GM18520 (cell line): ENCODE data around the gene TNFRSF13B.
"Not testable (repeated sequence)": the region's sequence is repeated elsewhere in the genome, so short reads cannot be mapped to it uniquely, and the experiment has no call there.

Experiments used
- ATAC-seq: cut with Tn5 transposase; IDR thresholded peaks from one replicate; pipeline ENCODE4 v1.9.1; 2021; ENCODE audit not compliant: unreplicated experiment

The TNFRSF13B gene

GRCh38 chr17:16971458-16972338 lies at the start of gene TNFRSF13B:
Gene TNFRSF13B, minus strand, starts transcription at chr17:16972118. Its CDS starts 43 bp downstream, at chr17:16972075.
- peak; percentile 17 for ATAC-seq

- no peak for ATAC-seq
Measured at GRCh38 chr17:17021194-17021863, 49.4 kb upstream of the TNFRSF13B start.

GRCh38 chr17:17020821-17021193 lies 48.9 kb upstream of the TNFRSF13B start:
- ATAC-seq, result no peak

- no peak for ATAC-seq
Measured at GRCh38 chr17:17019891-17020456, 48.1 kb upstream of the TNFRSF13B start.

- ATAC-seq, result no peak
Measured at GRCh38 chr17:17019430-17019762, 47.5 kb upstream of the TNFRSF13B start.

- ATAC-seq, result no peak
Measured at GRCh38 chr17:17018612-17019429, 46.9 kb upstream of the TNFRSF13B start.

GRCh38 chr17:17018021-17018441 lies 46.1 kb upstream of the TNFRSF13B start:
- ATAC-seq, result no peak

- ATAC-seq, result no peak
Measured at GRCh38 chr17:17017343-17018014, 45.6 kb upstream of the TNFRSF13B start.

- not testable (repeated sequence) for ATAC-seq
Measured at GRCh38 chr17:17016199-17017197, 44.6 kb upstream of the TNFRSF13B start.

GRCh38 chr17:17015230-17015629 lies 43.3 kb upstream of the TNFRSF13B start:
- no peak for ATAC-seq

GRCh38 chr17:17014748-17015124 lies 42.8 kb upstream of the TNFRSF13B start:
- ATAC-seq, result not testable (repeated sequence)

GRCh38 chr17:17013828-17014747 lies 42.2 kb upstream of the TNFRSF13B start:
- ATAC-seq, result not testable (repeated sequence)

- not testable (repeated sequence) for ATAC-seq
Measured at GRCh38 chr17:17011043-17011907, 39.4 kb upstream of the TNFRSF13B start.

GRCh38 chr17:17010545-17011034 lies 38.7 kb upstream of the TNFRSF13B start:
- ATAC-seq, result not testable (repeated sequence)

GRCh38 chr17:17009972-17010371 lies 38.1 kb upstream of the TNFRSF13B start:
- not testable (repeated sequence) for ATAC-seq

- ATAC-seq, result not testable (repeated sequence)
Measured at GRCh38 chr17:17008621-17009397, 36.9 kb upstream of the TNFRSF13B start.
